NOMO-1 treated with DMSO at 0.1 percent for 48 hours (cell line): ENCODE measurements around the gene TIAM1.
"Not testable (repeated sequence)": the region's sequence is repeated elsewhere in the genome, so short reads cannot be mapped to it uniquely, and the experiment has no call there.

Experiments
- DNase-seq: peaks from one replicate; lab custom pipeline; 2025; ENCODE audit not compliant: unreplicated experiment; lab: John Stamatoyannopoulos, UW

Gene TIAM1

GRCh38 chr21:31254131-31254530, 89.9 kb downstream of the TIAM1 start:
- DNase-seq, result no peak

GRCh38 chr21:31253684-31254083, 90.4 kb downstream of the TIAM1 start:
- DNase-seq, result no peak

GRCh38 chr21:31252611-31253010, 91.5 kb downstream of the TIAM1 start:
- no peak for DNase-seq

- DNase-seq, result no peak
Observed at GRCh38 chr21:31252091-31252490, 92.0 kb downstream of the TIAM1 start.

- no peak for DNase-seq
Observed at GRCh38 chr21:31251686-31252085, 92.4 kb downstream of the TIAM1 start.

GRCh38 chr21:31248598-31248997, 95.5 kb downstream of the TIAM1 start:
- no peak for DNase-seq

GRCh38 chr21:31243611-31244010, 100.5 kb downstream of the TIAM1 start:
- no peak for DNase-seq

- no peak for DNase-seq
Observed at GRCh38 chr21:31236528-31236927, 107.5 kb downstream of the TIAM1 start.

GRCh38 chr21:31235671-31236450, 108.2 kb downstream of the TIAM1 start:
- DNase-seq, result no peak

- no peak for DNase-seq
Observed at GRCh38 chr21:31234936-31235335, 109.1 kb downstream of the TIAM1 start.

- DNase-seq, result no peak
Observed at GRCh38 chr21:31233711-31234110, 110.3 kb downstream of the TIAM1 start.

GRCh38 chr21:31232344-31232743, 111.7 kb downstream of the TIAM1 start:
- no peak for DNase-seq

GRCh38 chr21:31230937-31231336, 113.1 kb downstream of the TIAM1 start:
- DNase-seq, result no peak

- not testable (repeated sequence) for DNase-seq
Observed at GRCh38 chr21:31228723-31229122, 115.3 kb downstream of the TIAM1 start.

GRCh38 chr21:31225713-31226112, 118.3 kb downstream of the TIAM1 start:
- DNase-seq, result no peak

GRCh38 chr21:31222142-31222541, 121.9 kb downstream of the TIAM1 start:
- DNase-seq, result no peak

GRCh38 chr21:31221043-31221442, 123.0 kb downstream of the TIAM1 start:
- peak; percentile 58 for DNase-seq

- DNase-seq, result no peak
Observed at GRCh38 chr21:31220575-31220974, 123.5 kb downstream of the TIAM1 start.

- DNase-seq, result no peak
Observed at GRCh38 chr21:31218830-31219608, 125.0 kb downstream of the TIAM1 start.

- DNase-seq, result no peak
Observed at GRCh38 chr21:31216206-31216605, 127.9 kb downstream of the TIAM1 start.

GRCh38 chr21:31213787-31214186, 130.3 kb downstream of the TIAM1 start:
- no peak for DNase-seq

GRCh38 chr21:31211836-31212235, 132.2 kb downstream of the TIAM1 start:
- no peak for DNase-seq
